OCI-LY7 (cell line): ENCODE results near the gene METTL23.

Experiments
- CTCF ChIP-seq: fragments of 200-600 bp; sonication (generic); conservative IDR thresholded peaks from 2 replicates; pipeline ENCODE4 v1.5.1; 2014; ENCODE audit warnings: mild to moderate bottlenecking, antibody characterized with exemption, low read length, moderate library complexity, mixed read lengths
- EZH2phosphoT487 ChIP-seq: fragments of 200-600 bp; sonication (generic); IDR thresholded peaks from 2 replicates; pipeline ENCODE4 v1.6.1; 2018; ENCODE audit warnings: low read depth, borderline replicate concordance, mild to moderate bottlenecking, mixed run types, antibody characterized with exemption, low read length, moderate library complexity, mixed read lengths

GRCh38 chr17:76733618-76733957, 6.9 kb downstream of the METTL23 start:
- TF ChIP-seq CTCF (no peak), EZH2phosphoT487 (no peak)
